ENCODE results near the gene TPM1. TPM values are rescaled to one million over a fixed set of nuclear protein-coding genes. Genes with fewer than 3 reads are reported as not detected.

The TPM1 gene
- total RNA-seq, 1 experiment from 2014 or later, result 22.5 TPM

GRCh38 chr15:62994975-62995681 is 47.4 kb upstream of the TPM1 start:
- Histone ChIP-seq H4K20me1 (ENCODE audit: insufficient read depth) (no peaks in the 10 kb centered on the region), H3K36me3 (ENCODE audit: control insufficient read depth in 1 of 2, insufficient read depth in 2 of 2, low read length in 2 of 2) (no peaks in the 10 kb centered on the region), H2AFZ (ENCODE audit: low read depth, low read length, poor library complexity, severe bottlenecking) (no peak overlapping the region), H3K9me2 (ENCODE audit: insufficient read depth) (no peaks in the 10 kb centered on the region), H3K4me3 (replicated peaks in 1 of 2; ENCODE audit: low read depth in 1 of 2, low read length in 2 of 2) (no peak overlapping the region), H3K9ac (ENCODE audit: low read length) (no peak overlapping the region), H3K4me2 (ENCODE audit: low read length) (no peak overlapping the region), H3K79me2 (ENCODE audit: insufficient read depth, low read length) (no peaks in the 10 kb centered on the region), H3K4me1 (ENCODE audit: control insufficient read depth in 1 of 2, insufficient read depth in 2 of 2, low read length in 2 of 2) (no peaks in the 10 kb centered on the region), H3K27me3 (ENCODE audit: insufficient read depth, low read length) (no peaks in the 10 kb centered on the region), H3K27ac (ENCODE audit: low read depth, low read length) (no peak overlapping the region), H3K9me3 (ENCODE audit: control insufficient read depth in 1 of 2, insufficient read depth in 1 of 2, low read depth in 1 of 2, low read length in 2 of 2) (no peaks in the 10 kb centered on the region)
- ATAC-seq (no peak), DNase-seq (ENCODE audit: low read depth, low spot score) (no peak)
- ChIA-PET RAD21 (ENCODE audit: low non-redundant PET in 1 of 2, low total read pairs in 2 of 2, uncharacterized antibody in 2 of 2, unreplicated experiment in 2 of 2) (no interaction called here), CTCF (no interaction called here), POLR2A (no interaction called here)
- intact Hi-C loops (cut with micrococcal nuclease), result no loop called here
- TF ChIP-seq ZBTB33 (IDR thresholded peaks at IDR 0.05; ENCODE audit: extremely low read depth, insufficient replicate concordance, low read length) (no peak), CBX3 (IDR thresholded peaks at IDR 0.05; ENCODE audit: low read depth) (no peak), SRF (IDR thresholded peaks at IDR 0.05; ENCODE audit: low read depth) (no peak), REST (IDR thresholded peaks at IDR 0.05; ENCODE audit: low read depth) (no peak), FOSL1 (IDR thresholded peaks at IDR 0.05; ENCODE audit: low read depth) (no peak), TCF7L2 (IDR thresholded peaks at IDR 0.05; ENCODE audit: borderline replicate concordance, extremely low read depth, insufficient read depth, insufficient read length) (no peak), ZFX (IDR thresholded peaks at IDR 0.05) (no peak), CEBPB (IDR thresholded peaks at IDR 0.05; ENCODE audit: low read depth) (no peak), EGR1 (IDR thresholded peaks at IDR 0.05; ENCODE audit: low read depth) (no peak), MAX (IDR thresholded peaks at IDR 0.05) (no peak), ZNF274 (IDR thresholded peaks at IDR 0.05; ENCODE audit: low read depth, low read length) (no peak), EZH2 (IDR thresholded peaks at IDR 0.05) (no peak), JUND (IDR thresholded peaks at IDR 0.05) (no peak), CTCF (IDR thresholded peaks at IDR 0.05 in 2 of 3, conservative IDR thresholded peaks at IDR 0.05 in 1 of 3; ENCODE audit: borderline replicate concordance in 1 of 3, insufficient read depth in 1 of 3, low read depth in 2 of 3, low read length in 2 of 3) (no peak), POLR2A (IDR thresholded peaks at IDR 0.05; ENCODE audit: borderline replicate concordance, extremely low read depth, insufficient read depth, insufficient read length) (no peak), SP1 (IDR thresholded peaks at IDR 0.05; ENCODE audit: low read depth) (no peak), ATF3 (IDR thresholded peaks at IDR 0.05) (no peak)
- BruUV-seq (replicated peaks), result no TSS peak

All from HCT116 (cell line).